B cell (primary cell): ENCODE results near the gene MYOM1. TPM values are rescaled to one million over a fixed set of nuclear protein-coding genes. Genes with fewer than 3 reads are reported as not detected.

Experiments used
- ATAC-seq: fragments of 200-7000 bp; cut with Tn5 transposase; one replicate; pipeline ENCODE4 v1.10.0; 2021; ENCODE audit warnings: low read depth, mild to moderate bottlenecking, moderate number of reproducible peaks, moderate library complexity
- CTCF ChIA-PET: fragments of 350-600 bp; sonication (Branson Sonifier 250); formaldehyde crosslinking; loops from one replicate; lab custom pipeline; 2021; ENCODE audit warnings: antibody characterized with exemption, inconsistent platforms; lab: Charles Lee
- POLR2A ChIA-PET: fragments of 350-600 bp; sonication (Branson Sonifier 250); formaldehyde crosslinking; loops from one replicate; lab custom pipeline; 2021; ENCODE audit warnings: antibody characterized with exemption; lab: Charles Lee
- DNase-seq: peaks from one replicate; pipeline ENCODE4 v3.0.0; 2013
- H2AFZ ChIP-seq: 2 replicates; pipeline ENCODE4 v1.6.1; 2012; ENCODE audit warnings: mild to moderate bottlenecking, low read depth, low read length; ENCODE audit not compliant: insufficient read depth, poor library complexity, severe bottlenecking
- H3K27ac ChIP-seq, 2 donors: 1 replicate in 1 of 2; 2 replicates in 1 of 2; pipeline ENCODE4 v1.5.1; 2012 to 2013; ENCODE audit warnings: low read length in 2 of 2, mild to moderate bottlenecking in 2 of 2, moderate library complexity in 1 of 2
- H3K27me3 ChIP-seq, 4 experiments: fragments of 200-600 bp in 1 of 4; sonication (generic) in 1 of 4; replicated peaks in 1 of 4; 1 replicate in 2 of 4; 2 replicates in 2 of 4; pipeline versions ENCODE4 v1.6.1 to v1.7.0; 2013 to 2016; ENCODE audit warnings: low read length in 3 of 4, mild to moderate bottlenecking in 2 of 4, mixed read lengths in 1 of 4, moderate library complexity in 1 of 4; ENCODE audit not compliant: insufficient read depth in 4 of 4, control insufficient read depth in 3 of 4; ENCODE audit errors: control extremely low read depth in 1 of 4
- H3K36me3 ChIP-seq, 2 experiments: replicated peaks in 1 of 2; 1 replicate in 1 of 2; 2 replicates in 1 of 2; pipeline versions ENCODE4 v1.6.1 to v1.7.1; 2013; ENCODE audit warnings: low read length in 1 of 2; ENCODE audit not compliant: insufficient read depth in 2 of 2, control insufficient read depth in 1 of 2; ENCODE audit errors: control extremely low read depth in 1 of 2, extremely low read depth in 1 of 2
- H3K4me1 ChIP-seq, 2 donors: fragments of 200-600 bp in 1 of 2; sonication (generic) in 1 of 2; 1 replicate in 1 of 2; 2 replicates in 1 of 2; pipeline versions ENCODE4 v1.5.1 to v1.6.1; 2013 to 2017; ENCODE audit warnings: low read length in 2 of 2; ENCODE audit not compliant: control insufficient read depth in 2 of 2, insufficient read depth in 2 of 2
- H3K4me2 ChIP-seq: replicated peaks from 2 replicates; pipeline ENCODE3; 2012; ENCODE audit warnings: mild to moderate bottlenecking, low read depth, low read length; ENCODE audit not compliant: poor library complexity, severe bottlenecking
- H3K4me3 ChIP-seq, 5 experiments: fragments of 200-600 bp in 1 of 5; sonication (generic) in 1 of 5; 1 replicate in 3 of 5; 2 replicates in 2 of 5; pipeline versions ENCODE4 v1.5.1 to v1.7.0; 2011 to 2016; ENCODE audit warnings: low read length in 4 of 5, mild to moderate bottlenecking in 4 of 5, low read depth in 2 of 5, control low read depth in 1 of 5, moderate library complexity in 1 of 5; ENCODE audit not compliant: insufficient read depth in 1 of 5; ENCODE audit errors: control extremely low read depth in 1 of 5, extremely low read depth in 1 of 5
- H3K79me2 ChIP-seq: fragments of 200-600 bp; sonication (generic); one replicate; pipeline ENCODE4 v1.6.0; 2016; ENCODE audit warnings: low read length; ENCODE audit not compliant: control insufficient read depth, insufficient read depth
- H3K9ac ChIP-seq: fragments of 200-600 bp; sonication (generic); 2 replicates; pipeline ENCODE4 v1.6.1; 2017; ENCODE audit warnings: mild to moderate bottlenecking, low read length, moderate library complexity
- H3K9me3 ChIP-seq, 3 donors: one replicate each; pipeline versions ENCODE4 v1.6.1 to v1.7.1; 2013; ENCODE audit warnings: low read length in 2 of 3; ENCODE audit not compliant: control insufficient read depth in 2 of 3, insufficient read depth in 1 of 3; ENCODE audit errors: control extremely low read depth in 1 of 3
- H4K20me1 ChIP-seq: 2 replicates; pipeline ENCODE4 v1.6.0; 2012; ENCODE audit warnings: mild to moderate bottlenecking, low read length; ENCODE audit not compliant: insufficient read depth, control insufficient read depth, poor library complexity, severe bottlenecking
- H3K27ac Mint-ChIP-seq: one replicate; pipeline ENCODE4 v1.8.0; 2021; ENCODE audit warnings: mixed read lengths
- H3K27me3 Mint-ChIP-seq: one replicate; pipeline ENCODE4 v1.8.0; 2021; ENCODE audit warnings: mixed read lengths
- H3K4me1 Mint-ChIP-seq: one replicate; pipeline ENCODE4 v1.8.0; 2021; ENCODE audit warnings: mixed read lengths
- H3K4me3 Mint-ChIP-seq: one replicate; pipeline ENCODE4 v1.8.0; 2021; ENCODE audit warnings: mixed read lengths
- H3K9me3 Mint-ChIP-seq: one replicate; pipeline ENCODE4 v1.8.0; 2022; ENCODE audit warnings: mixed read lengths; ENCODE audit not compliant: insufficient read depth
- EZH2 ChIP-seq: IDR thresholded peaks from 2 replicates; pipeline ENCODE4 v1.6.1; 2012; ENCODE audit warnings: borderline replicate concordance, low read depth, mild to moderate bottlenecking, moderate library complexity, low read length; ENCODE audit not compliant: insufficient read depth, poor library complexity, severe bottlenecking
- WGBS: methylation state at CpG from one replicate; pipeline ENCODE4 v1.1.5; 2013; ENCODE audit warnings: missing lambda C conversion rate; ENCODE audit not compliant: insufficient coverage; 5-methylcytosine and 5-hydroxymethylcytosine counted together
- intact Hi-C: fragments of 100-400 bp; cut with micrococcal nuclease; formaldehyde crosslinking; loops from one replicate; pipeline ENCODE4 v1.10.0; 2022
- polyA plus RNA-seq: library from polyadenylated mRNA; depleted of rRNA; stranded (reverse); fragments of >200 nt; gene quantifications from 2 replicates; pipeline ENCODE4 v1.2.3, GENCODE V29; 2012
- total RNA-seq, 2 donors: library from RNA; stranded (reverse); fragments of 120-200 nt in 1 of 2; gene quantifications; 1 replicate in 1 of 2; 2 replicates in 1 of 2; pipeline versions ENCODE4 v1.2.3 to v1.2.4, GENCODE V29; 2013 to 2022
- TF ChIP-seq, protein P1 (sequence below): fragments of 200-600 bp; IDR thresholded peaks from one replicate; pipeline ENCODE4 v1.8.0; 2022; ENCODE audit warnings: antibody characterized with exemption, mild to moderate bottlenecking

MYOM1 gene
- total and polyA plus RNA-seq, 2 donors (not counting 1 experiment from before 2014, with no cell fraction given) = 1.5 to 12.8 TPM

DNA sequence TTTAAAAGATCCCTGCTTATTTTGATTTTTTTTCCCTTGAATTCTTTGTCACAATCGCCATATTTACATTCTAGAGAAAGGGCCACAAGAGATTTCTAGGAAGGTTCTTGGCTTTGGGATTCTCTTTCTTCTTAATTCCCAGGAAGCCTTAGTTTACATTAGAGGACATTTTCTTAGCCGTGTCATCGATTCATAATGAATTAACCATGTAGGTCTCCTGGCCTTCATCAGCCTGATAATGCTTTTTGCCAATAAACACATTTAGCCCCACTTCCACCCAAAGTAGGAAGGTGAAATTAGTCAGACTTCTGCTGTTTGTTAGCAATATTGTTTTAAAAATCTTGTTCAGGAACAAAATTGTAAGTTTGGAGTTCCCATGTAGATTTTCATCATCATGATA, 135.6 kb downstream of the MYOM1 start:
- H3K4me3 ChIP-seq = no peak overlapping the region
- H3K27me3 ChIP-seq = no peaks in the 10 kb centered on the region
- H3K4me3 Mint-ChIP-seq = no peak overlapping the region
- WGBS = no CpG with 5 or more reads among the region's 3 CpGs
- no peak overlapping the region for H3K27ac ChIP-seq
- H3K4me1 ChIP-seq = no peaks in the 10 kb centered on the region
- no peaks in the 10 kb centered on the region for H3K9me3 Mint-ChIP-seq
- H3K9me3 ChIP-seq = no peaks in the 10 kb centered on the region
- ATAC-seq = no peak
- no peaks in the 10 kb centered on the region for H3K79me2 ChIP-seq
- H3K4me1 Mint-ChIP-seq = no peaks in the 10 kb centered on the region
- intact Hi-C loops = no loop called here
- H4K20me1 ChIP-seq = no peaks in the 10 kb centered on the region
- CTCF ChIA-PET = no interaction called here
- no peak for DNase-seq
- no peak overlapping the region for H2AFZ ChIP-seq
- TF ChIP-seq, protein P1, sequence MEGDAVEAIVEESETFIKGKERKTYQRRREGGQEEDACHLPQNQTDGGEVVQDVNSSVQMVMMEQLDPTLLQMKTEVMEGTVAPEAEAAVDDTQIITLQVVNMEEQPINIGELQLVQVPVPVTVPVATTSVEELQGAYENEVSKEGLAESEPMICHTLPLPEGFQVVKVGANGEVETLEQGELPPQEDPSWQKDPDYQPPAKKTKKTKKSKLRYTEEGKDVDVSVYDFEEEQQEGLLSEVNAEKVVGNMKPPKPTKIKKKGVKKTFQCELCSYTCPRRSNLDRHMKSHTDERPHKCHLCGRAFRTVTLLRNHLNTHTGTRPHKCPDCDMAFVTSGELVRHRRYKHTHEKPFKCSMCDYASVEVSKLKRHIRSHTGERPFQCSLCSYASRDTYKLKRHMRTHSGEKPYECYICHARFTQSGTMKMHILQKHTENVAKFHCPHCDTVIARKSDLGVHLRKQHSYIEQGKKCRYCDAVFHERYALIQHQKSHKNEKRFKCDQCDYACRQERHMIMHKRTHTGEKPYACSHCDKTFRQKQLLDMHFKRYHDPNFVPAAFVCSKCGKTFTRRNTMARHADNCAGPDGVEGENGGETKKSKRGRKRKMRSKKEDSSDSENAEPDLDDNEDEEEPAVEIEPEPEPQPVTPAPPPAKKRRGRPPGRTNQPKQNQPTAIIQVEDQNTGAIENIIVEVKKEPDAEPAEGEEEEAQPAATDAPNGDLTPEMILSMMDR = no peak
- no peak for TF ChIP-seq EZH2
- H3K36me3 ChIP-seq = no peaks in the 10 kb centered on the region
- H3K27me3 Mint-ChIP-seq = no peaks in the 10 kb centered on the region
- POLR2A ChIA-PET = no interaction called here
- H3K9ac ChIP-seq = no peak overlapping the region
- H3K4me2 ChIP-seq = no peak overlapping the region
- H3K27ac Mint-ChIP-seq = no peak overlapping the region

DNA sequence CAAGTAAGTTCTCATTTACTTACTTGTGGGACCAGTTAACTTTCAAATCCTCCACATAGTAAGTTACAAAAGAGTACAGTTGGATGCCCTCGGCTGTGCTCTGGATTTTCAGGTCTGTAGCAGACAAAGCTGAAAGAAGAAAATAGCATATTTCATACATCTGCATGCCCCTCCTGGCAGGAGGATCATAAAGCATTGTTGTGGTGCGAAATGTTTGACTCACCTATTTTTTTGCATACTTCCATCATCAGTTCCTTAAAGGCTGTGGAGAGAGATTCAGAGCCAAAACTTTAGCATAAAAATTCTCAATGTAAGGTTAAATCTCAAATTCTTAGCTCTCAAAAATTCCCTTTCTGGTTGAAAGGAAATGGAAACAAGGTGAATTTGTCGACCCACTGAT, 136.0 kb downstream of the MYOM1 start:
- H3K9ac ChIP-seq = no peak overlapping the region
- no peaks in the 10 kb centered on the region for H3K79me2 ChIP-seq
- Mint-ChIP-seq H3K9me3 (no peaks in the 10 kb centered on the region), H3K27me3 (no peaks in the 10 kb centered on the region), H3K27ac (no peak overlapping the region), H3K4me3 (no peak overlapping the region), H3K4me1 (no peaks in the 10 kb centered on the region)
- no peaks in the 10 kb centered on the region for H3K4me1 ChIP-seq
- ATAC-seq (no peak), DNase-seq (no peak)
- WGBS = no CpG with 5 or more reads among the region's 3 CpGs
- TF ChIP-seq EZH2 = no peak
- TF ChIP-seq, protein P1 = no peak
- H2AFZ ChIP-seq = no peak overlapping the region
- intact Hi-C loops = no loop called here
- H4K20me1 ChIP-seq = no peaks in the 10 kb centered on the region
- CTCF ChIA-PET = interaction anchor here (0.8 to 1.0 kb wide), 2 partner anchors 68 to 90 kb away, joined by 4 read pairs; no protein-coding TSS in a partner anchor
- H3K4me2 ChIP-seq = no peak overlapping the region
- H3K27ac ChIP-seq = no peak overlapping the region
- H3K4me3 ChIP-seq = no peak overlapping the region
- POLR2A ChIA-PET = no interaction called here
- no peaks in the 10 kb centered on the region for H3K36me3 ChIP-seq
- no peaks in the 10 kb centered on the region for H3K9me3 ChIP-seq
- no peaks in the 10 kb centered on the region for H3K27me3 ChIP-seq
